Iris pigment epithelial cell (primary cell): ENCODE results near the gene CHRDL2.

ENCODE experiments used
- DNase-seq: peaks from one replicate; pipeline ENCODE4 v3.0.0-alpha.2; 2011; ENCODE audit warnings: low read depth

The CHRDL2 gene

DNA sequence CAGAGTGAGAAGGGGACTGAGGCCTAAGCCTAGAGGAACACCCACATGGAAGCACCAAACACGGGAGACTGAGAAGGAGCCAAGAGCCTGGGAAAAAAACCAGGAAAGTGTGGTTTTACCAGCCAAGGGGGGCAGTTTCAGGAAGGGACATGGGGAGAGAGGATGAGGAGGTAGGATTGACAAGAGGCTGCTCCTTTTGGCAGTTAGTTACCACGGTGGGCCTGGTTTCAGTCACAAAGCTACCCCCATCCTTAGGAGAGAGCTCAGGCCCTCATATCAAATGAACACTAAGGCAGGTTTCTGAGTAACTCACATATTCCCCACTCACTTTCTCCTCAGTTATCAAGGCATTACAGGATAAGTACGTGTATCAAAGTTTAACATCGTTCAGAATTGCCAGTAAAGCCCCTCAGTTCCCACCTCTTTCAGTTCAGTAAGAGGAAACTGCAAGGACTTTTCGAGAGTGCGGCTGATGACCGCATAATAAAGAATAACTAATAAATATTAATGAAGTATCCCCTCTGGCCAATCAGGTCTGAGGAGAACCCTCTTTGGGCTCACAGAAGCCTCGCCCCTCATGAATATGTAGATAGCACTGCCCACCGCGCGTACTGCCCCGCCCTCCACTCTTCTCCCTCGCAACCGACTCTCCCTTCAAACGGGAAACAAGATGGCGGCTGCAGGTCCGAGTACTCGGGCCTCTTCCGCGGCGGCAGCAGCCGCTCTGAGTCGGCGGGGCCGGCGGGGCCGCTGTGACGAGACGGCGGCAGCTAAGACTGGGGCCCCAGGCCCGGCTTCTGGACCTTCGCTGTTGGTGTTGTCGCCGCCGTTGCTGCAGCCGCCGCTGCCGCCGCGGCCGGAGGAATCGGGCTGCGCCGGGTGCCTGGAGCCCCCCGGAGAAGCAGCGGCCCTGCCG lies 17.2 kb upstream of the CHRDL2 start, which contains the start of gene RNF169:
TSS of gene RNF169 (plus strand) at position 639 of the 916 bp plus-strand sequence. CDS start at position 671, 32 bp downstream.
- DNase-seq = peak; percentile 98

- no peak for DNase-seq
Observed at GRCh38 chr11:74746868-74747267, 15.6 kb upstream of the CHRDL2 start.

GRCh38 chr11:74744277-74744676 lies 13.1 kb upstream of the CHRDL2 start:
- no peak for DNase-seq

- DNase-seq = no peak
Observed at GRCh38 chr11:74743640-74744039, 12.4 kb upstream of the CHRDL2 start.

DNA sequence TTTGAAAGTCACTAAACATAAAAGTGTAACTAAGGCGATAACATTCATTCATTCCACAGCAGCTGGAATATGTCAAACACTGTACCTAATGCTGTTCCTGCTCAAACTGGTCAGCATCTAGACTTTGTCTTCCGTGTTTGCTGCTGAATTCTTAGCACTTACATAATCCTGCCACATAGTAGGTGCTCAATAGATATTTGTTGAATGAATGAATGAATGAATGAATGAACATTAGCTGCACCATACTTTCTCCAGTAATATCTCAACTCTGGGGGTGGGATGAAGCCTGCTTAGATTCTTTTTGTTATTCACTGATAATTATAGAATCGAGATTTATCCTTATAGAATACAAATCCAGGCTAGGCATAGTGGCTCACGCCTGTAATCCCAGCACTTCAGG lies 10.8 kb upstream of the CHRDL2 start:
- no peak for DNase-seq

GRCh38 chr11:74739546-74740270 lies 8.5 kb upstream of the CHRDL2 start:
- peak; percentile 68 for DNase-seq

DNA sequence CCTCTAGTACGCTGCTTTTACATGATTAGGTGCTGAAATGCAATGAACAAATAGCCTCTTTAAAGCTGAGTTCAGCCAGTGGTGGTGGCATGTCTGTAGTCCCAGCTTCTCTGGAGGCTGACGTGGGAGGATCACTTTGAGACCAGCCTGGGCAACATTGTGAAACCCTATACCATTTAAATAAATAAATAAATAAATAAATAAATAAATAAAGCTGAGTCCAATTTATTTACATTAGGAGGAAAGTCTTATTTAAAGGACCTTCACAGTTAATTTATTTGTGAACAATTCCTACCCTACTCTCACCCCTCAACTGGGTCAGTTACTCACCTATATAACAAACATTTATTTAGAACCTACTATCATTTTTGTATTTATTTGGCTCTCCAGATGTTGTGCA lies 4.8 kb upstream of the CHRDL2 start:
- DNase-seq = no peak

DNA sequence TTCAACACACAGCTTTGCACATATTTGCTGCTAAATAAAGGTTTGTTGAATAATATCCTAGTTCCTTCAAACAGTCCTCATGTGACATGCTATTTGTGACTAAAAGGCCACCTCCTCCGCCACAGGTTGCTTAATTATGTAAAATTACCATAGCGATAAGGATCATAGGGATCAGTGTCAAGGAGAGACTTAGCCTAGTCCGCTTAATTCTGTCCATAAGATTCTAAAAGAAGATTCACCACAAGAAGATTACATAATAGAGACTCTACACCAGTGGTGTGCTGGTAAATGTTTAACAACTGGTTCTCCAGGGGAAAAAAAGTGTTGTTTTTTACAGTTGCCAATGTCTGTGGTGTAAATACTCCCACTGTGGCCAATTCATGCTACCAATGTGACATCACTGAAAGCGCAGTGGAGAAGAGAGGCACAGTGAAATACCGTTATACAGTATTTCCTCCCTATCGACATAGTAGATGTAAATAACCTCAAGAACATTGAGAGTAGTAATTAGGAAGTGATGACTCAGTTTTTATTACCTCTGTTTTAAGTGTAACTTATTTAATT lies 4.2 kb upstream of the CHRDL2 start:
- DNase-seq = no peak

DNA sequence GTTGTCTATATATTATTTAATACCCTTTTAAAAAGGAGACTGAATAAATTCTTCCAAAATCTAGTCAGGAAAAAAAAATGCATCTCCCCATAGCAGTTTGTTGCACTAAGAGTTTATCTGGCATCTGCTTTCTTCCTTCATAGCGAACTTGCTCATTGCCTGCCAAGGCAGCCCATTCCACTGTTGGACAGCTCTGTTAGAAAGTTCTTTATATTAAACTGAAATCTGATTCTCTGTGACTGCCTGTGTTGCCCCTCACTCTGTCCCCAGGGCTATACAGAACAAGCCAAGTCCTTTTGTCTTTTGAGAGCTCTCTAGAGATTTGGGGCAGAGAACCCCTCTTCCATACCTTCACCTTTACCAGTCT lies 3.3 kb upstream of the CHRDL2 start:
- no peak for DNase-seq

DNA sequence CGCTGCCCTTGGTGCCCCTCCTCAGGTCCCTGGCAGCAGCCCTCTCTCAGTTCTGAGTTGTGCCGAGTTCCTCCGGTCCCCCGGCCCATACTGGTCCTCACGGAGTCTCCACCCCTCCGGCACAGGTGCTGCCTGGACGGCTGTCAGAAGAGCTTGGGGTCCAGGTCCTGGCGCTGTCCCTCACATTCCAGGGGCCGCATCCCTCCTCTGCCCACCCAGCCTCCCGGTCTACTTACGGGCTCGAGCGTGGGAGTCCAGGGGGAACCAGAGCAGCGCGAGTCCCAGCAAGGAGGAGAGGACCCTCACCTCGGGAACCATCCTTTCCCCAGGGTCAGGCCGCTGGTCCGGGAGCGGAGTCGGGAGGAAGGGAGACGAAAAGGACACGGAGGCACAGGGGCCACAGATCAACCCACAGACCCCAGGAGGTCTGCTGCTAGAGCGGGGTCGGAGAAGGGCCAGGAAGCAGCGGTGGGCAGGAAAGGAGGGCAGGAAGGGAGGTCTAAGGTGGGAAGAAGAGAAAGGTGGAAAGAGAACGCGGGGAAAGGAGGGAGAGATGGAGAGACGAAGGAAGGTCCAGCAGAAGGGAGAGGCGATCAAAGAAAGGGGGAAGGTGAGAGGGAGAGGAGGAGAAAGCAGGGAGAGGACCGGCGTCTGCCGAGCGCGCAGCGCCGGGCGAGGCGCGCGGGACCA lies 510 bp downstream of the CHRDL2 start:
- DNase-seq = no peak

- DNase-seq = no peak
Observed at GRCh38 chr11:74729397-74729796, 1.8 kb downstream of the CHRDL2 start.

- peak; percentile 73 for DNase-seq
Observed at GRCh38 chr11:74726547-74727182, 4.6 kb downstream of the CHRDL2 start.

GRCh38 chr11:74725701-74726100 lies 5.5 kb downstream of the CHRDL2 start:
- peak; percentile 59 for DNase-seq

GRCh38 chr11:74723511-74723910 lies 7.7 kb downstream of the CHRDL2 start:
- DNase-seq = no peak

GRCh38 chr11:74721479-74721835 lies 9.8 kb downstream of the CHRDL2 start:
- DNase-seq = no peak

DNA sequence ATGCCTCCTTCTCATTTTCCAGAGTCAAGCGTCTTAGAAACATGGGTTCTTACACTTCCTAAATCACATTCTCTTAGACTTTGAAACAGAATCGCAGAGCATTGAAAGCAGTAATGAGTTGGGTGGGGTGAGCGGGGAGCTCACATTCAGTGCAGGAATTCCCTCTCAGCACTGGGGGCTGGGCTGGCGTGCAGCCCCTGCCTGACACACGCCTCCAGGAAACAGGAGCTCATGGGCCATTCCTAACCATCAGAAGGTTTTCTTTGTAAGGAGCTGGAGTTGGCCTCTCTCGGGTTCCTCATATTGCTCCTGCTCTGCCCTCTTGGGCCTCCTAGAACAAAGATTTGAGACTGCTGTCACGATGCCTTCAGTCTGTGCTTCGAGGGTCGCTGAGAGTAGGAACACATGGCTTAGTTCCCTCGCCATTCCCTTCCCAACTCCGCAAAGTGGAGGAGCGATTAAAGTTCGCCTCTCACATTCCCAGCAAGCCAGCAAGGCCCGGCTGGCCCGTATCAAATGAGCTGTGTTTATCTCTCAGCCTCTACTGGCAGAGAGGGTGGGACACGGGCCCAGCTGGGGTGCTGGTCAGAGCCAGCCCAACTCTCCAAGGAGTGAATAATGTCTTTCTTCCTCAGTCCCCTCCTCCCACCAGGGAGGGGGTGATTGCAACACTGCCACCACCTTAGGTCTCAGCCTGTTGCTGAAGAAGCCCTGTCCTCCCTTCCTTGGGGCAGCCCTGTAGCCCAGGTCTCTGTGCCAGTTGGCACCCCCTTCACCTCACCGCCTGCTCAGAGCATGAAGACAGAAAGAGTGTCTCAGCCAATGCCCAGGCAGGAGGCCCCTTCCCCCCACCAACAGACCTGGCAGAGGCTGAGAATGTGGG lies 10.4 kb downstream of the CHRDL2 start:
- peak; percentile 36 for DNase-seq

DNA sequence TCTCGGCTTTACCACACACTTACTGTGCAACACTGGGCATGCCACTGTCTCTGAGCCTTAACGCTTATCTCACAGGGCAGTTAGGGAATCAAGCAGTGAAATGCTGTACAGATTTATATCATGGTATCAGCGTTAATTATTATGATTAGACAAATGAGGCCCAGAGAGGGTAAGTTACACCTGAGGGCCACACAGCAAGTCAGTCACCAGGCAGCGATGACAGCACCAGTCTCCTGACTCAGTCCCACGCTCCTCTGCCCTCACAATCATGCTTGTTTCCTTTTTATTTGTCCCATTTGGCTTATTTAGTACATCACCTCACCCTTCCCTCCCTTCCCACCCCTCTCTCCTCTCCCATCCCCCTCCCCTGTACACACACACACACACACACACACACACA lies 12.2 kb downstream of the CHRDL2 start:
- no peak for DNase-seq

- no peak for DNase-seq
Observed at GRCh38 chr11:74717221-74717969, 13.8 kb downstream of the CHRDL2 start.

DNA sequence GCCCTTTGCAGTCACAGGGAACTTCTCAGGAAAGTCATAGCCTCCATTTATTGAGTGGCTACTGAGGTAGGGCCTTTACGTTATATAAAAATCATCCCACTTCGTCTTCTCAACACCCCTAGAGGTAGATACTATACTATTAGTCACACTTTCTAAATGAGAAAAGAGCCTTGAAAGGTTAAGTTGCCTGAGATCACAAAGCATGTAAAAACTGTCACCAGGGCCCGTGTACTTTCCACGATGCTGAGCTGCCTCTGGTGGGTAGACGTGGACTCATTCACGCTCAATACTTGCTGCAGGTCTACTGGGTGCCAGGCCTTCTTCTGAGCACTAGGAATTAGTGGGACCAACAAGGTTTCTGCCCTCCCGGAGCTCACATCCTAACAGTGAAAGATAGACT lies 16.3 kb downstream of the CHRDL2 start:
- DNase-seq = no peak

- no peak for DNase-seq
Observed at GRCh38 chr11:74713686-74714085, 17.5 kb downstream of the CHRDL2 start.
